ENCODE data around the gene TSPAN14.

Gene TSPAN14

DNA sequence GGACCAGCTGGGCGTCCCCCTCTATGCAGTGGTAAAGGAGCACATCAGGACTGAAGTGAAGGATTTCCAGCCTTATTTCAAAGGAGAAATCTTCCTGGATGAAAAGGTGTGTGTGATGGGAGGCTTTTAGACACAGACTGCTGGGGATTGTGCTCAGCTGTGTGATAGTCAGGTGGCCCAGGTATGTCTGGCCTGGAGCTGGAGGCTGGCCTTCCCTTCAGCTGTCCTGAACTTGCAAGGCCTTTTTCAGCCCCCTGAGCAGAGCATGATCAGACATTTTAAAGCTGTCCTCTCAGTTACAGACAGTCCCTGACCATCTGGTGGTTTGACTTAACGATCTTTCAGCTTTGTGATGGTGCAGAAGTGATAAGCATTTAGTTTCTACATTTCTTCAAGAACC is 28.2 kb upstream of the TSPAN14 start:
- DNase-seq: no peak

DNA sequence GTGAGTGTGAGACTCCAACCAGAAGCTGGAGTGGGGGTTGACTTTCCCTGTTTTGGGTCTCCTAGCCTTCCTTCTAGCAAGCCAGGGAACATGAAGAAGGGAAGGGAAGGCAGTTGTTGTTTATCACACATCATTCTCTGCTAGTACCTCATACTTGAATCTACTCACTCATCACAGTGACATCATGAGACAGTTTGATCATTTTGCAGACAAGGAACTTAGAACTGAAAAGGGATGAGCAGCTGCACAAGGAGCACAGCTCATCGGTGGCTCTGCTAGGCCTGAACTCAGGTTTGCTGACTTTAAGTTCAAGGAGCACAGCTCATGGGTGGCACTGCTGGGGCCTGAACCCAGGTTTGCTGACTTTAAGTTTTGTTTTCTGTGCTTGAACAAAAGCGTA is 26.6 kb upstream of the TSPAN14 start:
- no peak for DNase-seq

DNA sequence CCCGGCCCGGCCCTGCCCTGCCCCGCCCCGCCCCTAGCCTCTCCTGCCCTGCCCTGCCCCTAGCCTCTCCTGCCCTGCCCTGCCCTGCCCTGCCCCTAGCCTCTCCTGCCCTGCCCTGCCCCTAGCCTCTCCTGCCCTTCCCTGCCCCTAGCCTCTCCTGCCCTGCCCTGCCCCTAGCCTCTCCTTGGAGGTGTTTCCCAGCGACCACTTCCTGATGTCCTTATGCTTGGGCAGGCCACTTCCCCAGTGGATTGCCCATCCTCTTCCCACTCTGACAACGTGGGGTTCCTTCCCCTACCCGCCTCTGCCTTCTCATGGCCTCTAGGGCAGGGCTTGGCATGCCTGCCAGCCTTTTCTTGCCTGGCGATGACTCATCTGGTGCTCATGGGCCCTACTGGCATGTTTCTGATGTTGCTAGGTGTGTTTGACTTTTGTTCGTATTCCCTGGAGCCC is 24.6 kb upstream of the TSPAN14 start:
- DNase-seq: no peak

DNA sequence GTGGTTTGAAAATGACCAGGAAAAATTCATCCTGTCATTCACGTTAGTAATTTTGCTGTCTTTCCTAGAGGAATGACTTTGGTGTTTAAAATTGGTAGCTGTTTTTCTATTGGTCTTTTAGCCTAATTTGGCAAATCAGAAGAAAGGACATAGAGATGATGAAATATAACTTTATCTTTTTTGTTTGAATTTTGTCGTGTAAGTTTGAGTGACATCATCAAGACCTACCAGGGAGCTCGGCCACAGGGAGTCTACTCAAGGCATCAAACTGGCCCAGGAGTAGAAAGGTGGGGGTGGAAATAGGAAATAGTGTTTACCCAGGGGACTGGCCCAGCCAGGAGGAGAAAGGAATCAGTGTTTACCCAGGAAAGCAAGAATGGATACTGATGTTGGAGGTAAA is 21.0 kb upstream of the TSPAN14 start:
- DNase-seq: no peak

DNA sequence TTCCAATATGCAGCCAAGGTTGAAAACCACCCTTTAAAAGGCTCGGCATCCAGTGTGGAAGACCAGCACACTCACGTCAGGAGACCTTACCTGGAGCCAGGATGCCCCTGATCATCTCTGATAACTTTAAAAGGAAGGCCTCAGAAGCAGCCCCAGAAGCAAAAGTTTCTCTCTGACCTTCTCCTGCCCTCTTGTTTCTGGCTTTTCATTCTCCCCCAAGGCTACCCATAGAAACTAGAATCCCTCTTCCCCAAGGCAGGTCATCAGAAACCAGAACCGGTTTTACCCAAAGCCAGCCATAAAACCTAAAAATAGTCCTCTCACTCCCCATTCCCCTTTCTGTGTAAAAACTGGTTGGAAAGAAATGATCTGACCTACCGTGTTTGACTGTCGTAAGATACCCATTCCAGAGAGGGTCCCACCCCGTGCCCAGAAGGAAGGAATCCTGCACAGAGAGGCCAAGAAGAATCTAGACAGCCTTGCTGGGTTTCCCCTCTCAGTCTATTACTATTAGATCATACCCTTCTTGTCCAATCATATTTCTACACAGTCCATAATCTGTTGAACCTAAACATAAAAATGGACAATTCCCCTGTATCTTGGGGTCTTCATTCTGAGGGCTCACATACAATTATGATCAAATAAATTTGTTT is 17.5 kb upstream of the TSPAN14 start:
- DNase-seq: no peak

DNA sequence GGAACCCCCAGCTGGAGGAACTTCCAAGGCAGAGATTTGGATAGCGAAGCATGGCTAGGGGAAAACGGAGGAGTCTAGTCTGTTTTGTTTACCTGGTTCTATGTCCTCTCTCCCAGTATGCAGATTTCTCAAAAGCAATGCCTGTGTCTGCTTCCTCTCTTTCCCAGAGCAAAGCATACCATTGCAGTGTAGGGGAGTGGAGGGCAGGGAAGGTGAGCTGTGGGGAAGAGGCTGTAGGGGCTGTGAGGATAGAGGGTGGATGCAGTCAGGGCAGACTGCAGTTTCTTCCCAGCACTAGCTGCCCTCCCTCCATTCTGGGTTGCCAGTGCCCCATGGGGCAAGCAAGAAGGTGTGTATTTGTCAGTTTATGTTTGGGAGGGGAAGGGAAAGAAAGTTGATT is 16.9 kb upstream of the TSPAN14 start:
- DNase-seq: no peak

DNA sequence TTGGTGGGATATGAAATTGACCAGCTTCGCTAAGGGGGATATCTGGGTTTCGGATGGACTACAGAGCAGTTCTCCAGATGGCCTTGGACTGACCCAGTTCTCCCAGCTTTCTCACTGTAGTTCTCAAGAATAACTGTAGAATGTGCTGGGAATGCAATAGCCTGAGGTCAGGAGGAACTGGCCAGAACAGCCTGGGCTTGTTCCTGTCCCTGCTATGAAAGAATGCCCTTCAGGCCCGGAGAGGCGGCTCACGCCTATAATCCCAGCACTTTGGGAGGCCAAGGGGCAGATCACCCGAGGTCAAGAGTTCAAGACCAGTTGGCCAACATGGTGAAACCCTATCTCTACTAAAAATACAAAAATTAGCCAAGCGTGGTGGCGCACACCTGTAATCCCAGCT is 12.3 kb upstream of the TSPAN14 start:
- no peak for DNase-seq

DNA sequence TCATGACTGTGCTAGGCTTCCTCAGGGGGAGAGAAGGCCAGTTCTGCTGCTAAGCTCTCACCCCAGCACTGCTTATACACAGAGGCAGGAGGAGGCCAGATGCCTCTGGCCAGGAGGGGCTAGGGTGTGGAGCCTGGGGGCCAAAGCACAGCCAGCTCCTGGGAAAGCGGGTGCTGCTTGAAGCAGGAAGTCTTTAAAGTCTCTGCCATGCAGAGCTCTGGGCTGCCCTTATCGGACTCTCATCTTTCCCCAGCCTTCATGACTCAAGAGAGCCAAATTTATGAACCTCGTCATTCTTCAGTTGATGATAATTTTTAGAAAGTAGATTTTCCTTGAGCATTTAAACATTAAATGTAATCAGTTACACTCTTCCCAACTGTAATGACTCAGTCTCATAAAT is 11.2 kb upstream of the TSPAN14 start:
- no peak for DNase-seq

DNA sequence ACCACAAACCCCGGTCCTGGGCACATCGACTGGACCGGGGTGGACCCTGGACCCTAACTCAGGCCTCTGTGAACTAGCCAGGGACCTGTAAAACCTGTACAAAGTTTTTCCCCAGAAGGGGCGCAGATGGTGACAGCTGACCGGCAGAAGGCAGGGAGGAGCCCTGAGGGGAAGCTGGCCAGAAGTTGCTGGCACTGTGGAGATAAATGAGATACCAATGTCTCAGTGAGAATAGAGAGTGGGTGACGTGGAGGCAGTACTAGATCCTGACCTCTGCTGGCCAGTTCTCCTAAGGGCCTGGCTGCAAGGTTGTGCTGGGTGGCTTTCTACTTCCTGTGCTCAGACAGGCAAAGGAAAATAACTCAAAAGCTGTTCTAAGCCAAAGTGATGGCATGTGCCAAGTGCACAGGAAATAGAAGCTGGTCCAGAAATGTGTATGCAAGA is 10.6 kb upstream of the TSPAN14 start:
- DNase-seq: no peak

DNA sequence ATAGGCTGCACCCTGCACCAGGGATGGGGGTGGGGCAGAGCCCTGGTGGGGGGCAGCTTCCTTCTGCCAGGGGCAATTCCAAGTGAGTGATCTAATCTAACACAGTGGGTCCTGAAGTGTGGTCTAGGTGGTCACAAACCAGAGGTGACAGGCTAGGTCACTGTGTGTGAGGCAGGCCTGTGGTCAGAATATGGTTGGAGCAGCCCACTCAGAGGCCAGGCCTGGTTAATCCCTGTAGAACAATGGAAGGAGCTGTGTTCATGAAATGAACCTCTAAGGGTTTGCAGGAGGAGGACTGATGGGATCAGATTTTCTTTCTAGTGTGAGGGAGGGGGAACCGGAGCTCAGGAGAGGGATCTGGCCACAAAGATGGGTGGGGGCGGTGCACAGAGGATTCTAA is 10.0 kb upstream of the TSPAN14 start:
- DNase-seq: no peak

DNA sequence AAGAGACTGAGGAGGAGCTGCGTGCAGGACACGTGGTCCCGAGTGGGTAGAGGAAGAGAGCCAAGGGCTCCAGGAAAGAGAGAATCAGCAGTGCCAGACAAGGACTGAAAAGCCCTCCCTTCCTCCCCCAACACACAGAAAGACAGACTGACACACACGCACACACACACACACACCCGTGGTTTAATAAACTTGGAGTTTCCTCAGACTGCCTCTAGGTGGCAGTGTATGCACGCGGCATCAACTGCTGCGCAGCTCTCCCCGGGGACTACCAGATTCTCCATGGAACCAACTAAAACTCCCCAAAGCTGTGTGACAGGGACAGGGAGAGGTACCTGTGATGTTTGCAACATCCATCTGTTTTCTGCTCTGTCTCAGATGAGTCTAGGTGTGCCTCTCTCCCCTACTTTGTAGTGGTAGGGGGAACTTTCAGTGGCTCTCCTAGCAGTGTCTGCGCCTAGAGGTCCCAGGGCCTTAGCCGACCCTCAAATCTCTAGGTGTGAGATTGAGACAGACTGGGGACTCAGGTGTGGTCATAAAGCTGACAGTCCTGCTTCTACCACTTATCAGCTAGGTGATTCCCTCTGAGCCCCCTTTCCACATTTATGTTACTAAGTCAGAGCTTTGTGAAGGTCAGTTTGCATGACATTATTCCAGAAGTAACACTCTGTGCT is 9.3 kb upstream of the TSPAN14 start:
- DNase-seq: no peak

DNA sequence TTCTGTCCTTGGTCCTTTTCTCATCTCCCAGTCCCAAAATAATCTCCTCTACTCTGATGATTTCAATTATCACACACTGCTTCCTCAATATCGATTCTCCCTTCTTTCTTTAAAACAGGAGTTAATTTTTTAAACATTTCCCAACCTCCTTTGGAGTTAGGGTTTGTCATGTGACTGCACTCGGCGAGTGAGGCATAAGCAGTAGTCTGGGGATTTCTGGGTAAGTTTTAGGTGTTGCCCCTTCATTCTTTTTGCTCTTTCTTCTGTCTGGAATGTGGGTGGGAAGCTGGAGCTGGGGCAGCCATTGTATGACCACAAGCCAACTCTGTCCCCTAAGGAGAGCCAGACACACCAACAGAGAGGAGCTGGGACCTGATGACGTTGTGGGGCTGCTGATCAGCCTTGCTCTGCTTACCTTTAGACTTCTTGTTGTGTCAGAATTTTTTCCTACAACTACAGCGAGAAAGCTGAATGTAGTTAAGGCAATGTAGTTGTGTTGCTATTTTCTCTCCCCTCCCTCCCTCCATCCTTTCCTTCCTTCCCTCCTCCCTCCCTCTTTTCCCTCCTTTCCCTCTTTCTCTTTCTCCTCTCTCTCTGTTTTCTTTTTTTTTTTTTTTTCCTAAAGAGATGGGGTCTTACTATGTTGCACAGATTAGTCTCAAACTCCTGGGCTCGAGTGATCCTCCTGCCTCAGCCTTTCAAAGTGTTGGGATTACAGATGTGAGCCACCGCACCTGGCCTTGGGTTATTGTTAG is 6.5 kb upstream of the TSPAN14 start:
- no peak for DNase-seq

DNA sequence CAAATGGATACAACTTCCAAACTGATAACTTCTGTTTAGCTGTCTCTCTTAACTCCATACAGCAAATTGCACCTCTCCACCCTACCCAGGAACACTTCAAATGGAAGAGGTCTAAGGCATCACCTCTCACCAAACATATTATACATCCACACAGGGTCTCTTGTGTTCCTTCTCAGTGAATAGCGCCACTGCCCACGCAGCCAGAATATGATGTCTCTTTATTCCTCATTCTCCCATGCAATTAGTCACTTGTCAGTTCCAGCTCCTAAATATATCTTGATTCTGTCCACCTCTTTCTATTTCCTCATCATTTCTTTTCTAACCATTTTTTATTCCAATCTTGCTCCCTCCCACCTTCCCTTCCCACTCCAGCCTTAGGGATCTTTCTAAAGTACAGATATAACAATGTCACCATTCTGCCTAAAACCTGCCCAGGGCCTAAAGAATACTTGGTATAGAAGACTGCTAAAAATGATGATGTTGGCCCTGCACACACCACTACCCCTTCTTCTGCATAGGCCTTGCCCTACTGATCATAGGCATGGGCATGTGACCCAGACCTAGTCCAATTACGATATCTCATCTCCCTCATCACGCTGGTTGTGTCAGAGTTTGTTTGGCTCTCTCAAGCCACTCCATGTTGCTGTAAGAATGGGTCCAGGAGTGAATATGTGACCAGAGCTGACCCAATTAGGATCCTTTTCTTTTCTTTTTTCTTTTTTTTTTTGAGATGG is 5.7 kb upstream of the TSPAN14 start:
- no peak for DNase-seq

DNA sequence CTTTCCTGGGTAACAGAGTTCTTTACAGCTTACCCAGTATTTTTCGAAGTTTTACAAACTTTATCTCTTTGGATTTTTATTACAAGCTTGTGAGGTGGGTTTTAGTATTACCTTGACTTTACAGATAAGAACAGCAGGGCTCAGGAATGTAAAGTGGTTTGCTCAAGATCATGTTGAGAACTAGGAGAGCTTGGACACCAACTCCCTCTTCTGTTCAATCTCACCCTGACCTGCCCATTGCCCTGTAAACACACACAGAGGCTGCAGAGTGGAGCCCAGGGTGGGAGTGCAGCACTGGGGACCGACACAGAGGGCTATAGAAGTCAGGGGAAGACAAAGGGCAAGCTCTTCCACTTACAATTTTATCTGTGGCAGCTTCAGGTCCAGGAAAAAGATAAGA is 4.6 kb upstream of the TSPAN14 start:
- DNase-seq: no peak

DNA sequence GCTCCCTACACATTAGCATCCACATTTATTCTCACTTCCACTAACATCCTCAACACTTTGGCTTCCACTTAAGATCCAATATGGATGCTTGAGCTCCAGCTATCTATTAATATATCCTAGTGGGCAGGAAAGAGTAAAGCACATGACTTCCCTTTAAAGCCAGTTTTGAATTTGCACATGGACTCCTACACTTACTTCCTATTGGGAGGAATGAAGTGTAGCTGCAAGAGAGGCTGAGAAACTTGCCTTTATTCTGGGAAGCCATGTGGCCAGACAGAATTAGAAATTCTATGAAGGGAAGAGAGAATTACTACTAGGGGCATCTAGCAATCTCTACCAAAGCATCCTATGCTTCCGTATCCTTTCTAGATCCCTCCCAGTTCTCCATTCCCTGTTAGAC is 3.0 kb upstream of the TSPAN14 start:
- no peak for DNase-seq

DNA sequence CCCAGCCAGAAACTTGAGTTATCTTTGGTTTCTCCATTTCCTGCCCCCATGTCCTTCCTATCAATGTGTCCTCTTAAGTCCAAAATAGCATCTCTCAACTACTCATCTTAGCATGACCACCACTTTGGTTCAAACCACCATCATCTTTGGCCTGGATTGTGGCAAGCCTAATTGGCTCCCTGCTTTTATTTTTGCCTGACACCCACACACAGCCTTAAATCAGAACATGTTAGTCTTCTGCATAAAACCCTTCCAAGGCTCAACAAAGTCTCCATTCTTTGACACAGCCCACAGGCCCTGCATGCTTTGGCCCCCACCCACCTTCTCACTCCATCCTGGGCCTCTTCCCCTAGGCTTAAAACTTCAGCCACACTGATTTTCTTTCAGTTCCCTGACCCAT is 2.0 kb upstream of the TSPAN14 start:
- DNase-seq: no peak

DNA sequence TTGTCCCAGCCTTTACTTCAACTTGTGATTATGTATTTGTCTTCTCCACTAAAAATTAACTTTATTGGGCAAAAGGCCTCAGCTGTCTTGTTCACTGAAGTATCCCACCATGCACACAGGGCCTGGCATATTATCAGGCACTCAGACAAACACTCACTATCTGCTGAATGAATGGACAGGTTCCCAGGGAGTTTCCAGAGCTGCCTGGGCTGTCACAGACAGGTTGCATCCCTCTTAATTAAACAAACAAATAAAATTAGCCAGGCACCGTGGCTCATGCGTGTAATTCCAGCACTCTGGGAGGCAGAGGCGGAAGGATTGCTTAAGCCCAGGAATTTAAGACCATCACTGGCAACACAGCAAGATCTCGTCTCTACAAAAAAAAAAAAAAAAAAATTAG is 1.5 kb upstream of the TSPAN14 start:
- DNase-seq: no peak

DNA sequence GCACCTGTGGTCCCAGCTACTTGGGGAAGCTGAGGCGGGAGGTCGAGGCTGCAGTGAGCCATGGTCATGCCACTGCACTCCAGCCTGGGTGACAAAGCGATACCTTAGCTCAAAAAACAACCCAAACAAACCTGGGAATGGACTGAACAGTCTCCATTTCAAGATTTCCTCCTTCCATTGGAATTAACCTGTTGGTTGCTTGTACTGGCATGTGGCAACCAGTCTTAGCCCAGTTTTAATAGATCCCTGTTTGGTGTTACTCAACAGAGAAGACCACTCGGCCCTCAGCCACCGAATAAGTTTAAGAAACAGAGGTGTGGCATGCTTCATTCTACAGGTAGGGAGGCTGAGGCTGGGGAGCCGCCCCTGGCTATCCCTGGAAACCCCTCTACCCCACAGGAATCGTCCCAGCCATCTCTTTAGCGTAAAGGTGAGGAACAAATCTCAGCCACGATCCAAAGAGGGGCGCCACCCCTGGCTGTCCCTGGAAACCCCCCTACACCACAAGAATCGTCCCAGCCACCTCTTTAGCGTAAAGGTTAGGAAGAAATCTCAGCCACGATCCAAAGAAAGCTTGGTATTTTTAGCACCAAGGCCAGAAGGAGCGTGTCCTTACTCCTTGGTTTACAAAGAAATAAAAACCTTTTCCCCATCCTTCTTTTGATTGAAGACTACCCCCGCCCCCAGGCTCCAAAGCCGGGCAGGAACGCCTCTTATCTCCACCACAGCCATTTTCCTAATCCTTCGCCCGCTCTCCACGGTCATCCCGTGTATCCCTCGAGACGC is 861 bp upstream of the TSPAN14 start:
- DNase-seq: no peak

DNA sequence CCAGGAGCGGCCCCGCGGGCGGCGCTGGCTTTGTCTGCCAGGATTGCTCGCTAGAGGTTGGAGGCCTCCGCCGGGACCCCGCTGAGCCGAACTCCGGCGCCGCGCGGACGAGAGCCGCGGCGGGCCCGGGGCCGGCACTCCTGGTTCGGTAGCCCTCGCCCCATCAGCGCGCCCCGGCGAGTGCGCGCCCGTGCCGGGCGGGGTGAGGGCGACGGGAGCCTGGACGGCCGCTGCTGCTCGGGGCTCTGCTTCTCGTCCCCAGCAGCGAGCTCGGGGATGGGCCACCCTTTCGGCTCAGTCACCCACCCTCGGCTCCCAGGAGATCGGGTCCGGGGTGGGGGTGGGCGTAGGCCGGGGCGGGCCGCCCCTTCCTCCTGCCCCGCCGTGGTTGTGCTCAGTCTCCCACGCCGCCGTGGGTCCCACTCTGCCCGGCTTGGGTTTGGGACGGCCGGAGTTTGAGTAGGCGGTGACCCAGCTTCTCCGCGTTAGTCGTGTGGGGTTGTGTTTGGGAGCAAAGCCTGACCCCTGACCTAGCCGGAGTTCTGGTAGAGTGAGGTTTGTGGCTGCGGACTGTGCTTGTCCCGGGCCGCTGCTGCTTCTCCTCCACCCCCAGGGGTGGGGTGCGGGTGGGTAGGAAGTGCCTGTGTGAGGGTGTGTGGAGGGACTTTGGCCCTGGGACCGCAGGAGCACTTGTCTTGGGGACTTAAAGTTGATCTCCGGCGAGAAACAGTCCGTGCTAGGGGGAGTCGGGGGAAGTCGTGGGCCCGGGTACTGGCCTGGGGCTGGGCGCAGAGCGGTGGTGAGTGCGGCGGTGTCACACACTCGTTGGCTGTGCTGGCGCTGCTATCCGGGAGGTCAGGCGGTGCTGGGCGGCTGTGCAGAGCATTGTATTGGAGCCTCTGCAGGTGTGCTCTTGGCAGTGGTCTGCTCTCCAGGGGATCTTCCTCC is 677 bp downstream of the TSPAN14 start:
- no peak for DNase-seq

DNA sequence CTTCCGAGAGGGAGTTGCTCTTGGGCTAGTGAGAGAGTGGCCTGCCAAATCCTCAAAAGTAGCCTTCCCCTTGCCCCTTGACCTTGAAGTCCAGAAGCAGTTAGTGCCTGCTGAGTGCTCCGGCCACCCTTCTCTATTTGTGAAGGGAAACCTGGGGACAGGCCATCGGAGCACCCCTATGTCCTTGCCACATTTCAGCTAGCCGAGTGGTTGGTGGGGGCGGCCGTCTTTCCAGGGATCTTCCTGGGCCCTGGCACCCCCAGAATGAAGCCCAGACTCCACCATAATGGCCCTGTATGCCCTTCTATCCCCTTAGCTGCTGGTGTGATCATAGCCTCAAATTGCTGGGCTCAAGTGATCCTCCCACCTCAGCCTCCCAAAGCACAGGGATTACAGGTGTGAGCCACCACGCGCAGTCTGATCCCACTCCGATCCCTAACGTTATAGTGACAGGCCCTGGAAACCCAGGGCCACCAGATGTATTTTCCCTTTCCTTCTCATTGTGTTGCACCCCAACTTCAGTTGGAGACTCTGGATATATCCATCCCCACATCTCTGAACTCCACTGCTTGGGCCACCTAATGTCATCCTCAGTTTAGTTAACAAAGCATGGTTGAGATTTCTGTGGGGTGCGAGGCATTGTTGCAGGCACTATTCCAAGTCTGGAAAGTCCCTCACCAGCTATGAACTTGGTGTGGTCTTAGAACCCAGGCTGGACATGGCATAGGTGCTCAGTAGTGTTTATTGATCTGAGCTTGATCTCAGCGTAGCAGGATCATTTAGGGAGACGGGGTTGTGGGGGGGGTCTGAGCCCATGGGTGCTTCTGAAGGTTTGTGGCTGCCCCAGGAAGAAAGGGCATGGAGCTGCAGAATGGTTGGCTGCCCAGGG is 1.6 kb downstream of the TSPAN14 start:
- DNase-seq: no peak

Measured in DMS79 (cell line).